ENCODE measurements around the gene CPNE6. TPM values are rescaled to one million over a fixed set of nuclear protein-coding genes. Genes with fewer than 3 reads are reported as not detected.

Gene CPNE6
- total and polyA plus RNA-seq, 2 of the 13 experiments (the other 11 are each of a cell fraction or from before 2014, with no cell fraction given) = not detected

GRCh38 chr14:24051789-24052655, 19.3 kb upstream of the CPNE6 start, which contains the start of gene CARMIL3 (continued):
- peak; percentile 82 for TF ChIP-seq ZNF407 (CRISPR knock-in tag; IDR thresholded peaks at IDR 0.05; ENCODE audit: not compliant biosample characterization)
- TF ChIP-seq GABPB1 (CRISPR knock-in tag; IDR thresholded peaks at IDR 0.05) = peak; percentile 84
- TF ChIP-seq DR1 (CRISPR knock-in tag; IDR thresholded peaks at IDR 0.05) = no peak; the same call in 1 of the 2 replicates
- TF ChIP-seq HOXA9 (CRISPR knock-in tag; IDR thresholded peaks at IDR 0.05; ENCODE audit: borderline replicate concordance) = peak; percentile 90
- no peak for TF ChIP-seq NFIB (CRISPR knock-in tag; IDR thresholded peaks at IDR 0.05; ENCODE audit: borderline replicate concordance)
- peak; percentile 80; the same call in 1 of the 2 replicates for TF ChIP-seq ZNF468 (CRISPR knock-in tag; IDR thresholded peaks at IDR 0.05)
- 0 out of 2 replicates have a peak, but pooled peaks have one; percentile 28 for TF ChIP-seq ZNF549 (CRISPR knock-in tag; IDR thresholded peaks at IDR 0.05)
- peak; percentile 94 for TF ChIP-seq ZNF547 (CRISPR knock-in tag; IDR thresholded peaks at IDR 0.05)
- TF ChIP-seq KLF11 (CRISPR knock-in tag; IDR thresholded peaks at IDR 0.05) = no peak; the same call in 1 of the 2 replicates
- no peak; the same call in 1 of the 2 replicates for TF ChIP-seq NFYC (CRISPR knock-in tag; IDR thresholded peaks at IDR 0.05)
- TF ChIP-seq ZNF737 (CRISPR knock-in tag; IDR thresholded peaks at IDR 0.05; ENCODE audit: borderline replicate concordance) = 0 out of 2 replicates have a peak, but pooled peaks have one; percentile 93
- TF ChIP-seq ZNF773 (CRISPR knock-in tag; IDR thresholded peaks at IDR 0.05; ENCODE audit: borderline replicate concordance) = peak; percentile 92; the same call in 1 of the 2 replicates
- no peak for TF ChIP-seq NR2F6 (IDR thresholded peaks at IDR 0.05)
- peak; percentile 5; the same call in 1 of the 2 replicates for TF ChIP-seq NR2F6 (CRISPR knock-in tag; IDR thresholded peaks at IDR 0.05)
- TF ChIP-seq ZNF124 (CRISPR knock-in tag; IDR thresholded peaks at IDR 0.05) = peak; percentile 54
- no peak; the same call in 1 of the 2 replicates for TF ChIP-seq ZNF367 (CRISPR knock-in tag; IDR thresholded peaks at IDR 0.05; ENCODE audit: borderline replicate concordance)
- peak; percentile 60; the same call in 1 of the 2 replicates for TF ChIP-seq BRD4 (CRISPR knock-in tag; IDR thresholded peaks at IDR 0.05)
- TF ChIP-seq, protein P1, sequence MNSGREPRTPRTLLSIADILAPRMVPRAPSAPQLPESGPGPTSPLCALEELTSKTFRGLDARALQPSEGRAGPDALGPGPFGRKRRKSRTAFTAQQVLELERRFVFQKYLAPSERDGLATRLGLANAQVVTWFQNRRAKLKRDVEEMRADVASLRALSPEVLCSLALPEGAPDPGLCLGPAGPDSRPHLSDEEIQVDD (CRISPR knock-in tag; IDR thresholded peaks at IDR 0.05; ENCODE audit: borderline replicate concordance) = peak; percentile 87
- no peak for TF ChIP-seq JUND (CRISPR knock-in tag; IDR thresholded peaks at IDR 0.05)
- no peak; the same call in 1 of the 2 replicates for TF ChIP-seq PRMT3 (CRISPR knock-in tag; IDR thresholded peaks at IDR 0.05; ENCODE audit: borderline replicate concordance, low read depth)
- no peak for TF ChIP-seq ZSCAN30 (CRISPR knock-in tag; IDR thresholded peaks at IDR 0.05)
- no peak for TF ChIP-seq GZF1 (CRISPR knock-in tag; IDR thresholded peaks at IDR 0.05)
- no peak; the same call in 1 of the 2 replicates for TF ChIP-seq HNRNPL (IDR thresholded peaks at IDR 0.05; ENCODE audit: low read depth, low read length)

Data from HepG2 (cell line).